WTC11 (cell line): Measurements from ENCODE around the gene PPM1E.

Source experiments
- ATF1 ChIP-seq: sonication (generic); formaldehyde crosslinking; IDR thresholded peaks from 2 replicates; pipeline ENCODE4 v1.8.1; 2023; ENCODE audit warnings: mild to moderate bottlenecking, moderate library complexity, missing genetic modification reagents
- CREB1 ChIP-seq: sonication (generic); formaldehyde crosslinking; IDR thresholded peaks from 2 replicates; pipeline ENCODE4 v1.8.0; 2023; ENCODE audit warnings: mild to moderate bottlenecking, missing genetic modification reagents
- ELF4 ChIP-seq: sonication (generic); formaldehyde crosslinking; IDR thresholded peaks from 2 replicates; pipeline ENCODE4 v1.8.1; 2022; ENCODE audit warnings: low read depth, mild to moderate bottlenecking, moderate library complexity, missing genetic modification reagents
- NR3C1 ChIP-seq: sonication (generic); formaldehyde crosslinking; conservative IDR thresholded peaks from 2 replicates; pipeline ENCODE4 v1.8.1; 2023; ENCODE audit warnings: low read depth, mild to moderate bottlenecking, missing genetic modification reagents
- TF ChIP-seq, protein P1 (sequence below): fragments of 200-600 bp; IDR thresholded peaks from 2 replicates; pipeline ENCODE4 v1.8.0; 2022; ENCODE audit warnings: antibody characterized with exemption
- TF ChIP-seq, protein P2 (sequence below): sonication (generic); formaldehyde crosslinking; IDR thresholded peaks from 2 replicates; pipeline ENCODE4 v1.8.0; 2022; ENCODE audit warnings: mild to moderate bottlenecking, missing genetic modification reagents
- TF ChIP-seq, protein P3 (sequence below): sonication (generic); formaldehyde crosslinking; IDR thresholded peaks from 2 replicates; pipeline ENCODE4 v1.8.0; 2022; ENCODE audit warnings: missing genetic modification reagents
- TF ChIP-seq, protein P4 (sequence below): sonication (generic); formaldehyde crosslinking; IDR thresholded peaks from 2 replicates; pipeline ENCODE4 v1.8.1; 2022; ENCODE audit warnings: low read depth, missing genetic modification reagents, borderline replicate concordance

DNA sequence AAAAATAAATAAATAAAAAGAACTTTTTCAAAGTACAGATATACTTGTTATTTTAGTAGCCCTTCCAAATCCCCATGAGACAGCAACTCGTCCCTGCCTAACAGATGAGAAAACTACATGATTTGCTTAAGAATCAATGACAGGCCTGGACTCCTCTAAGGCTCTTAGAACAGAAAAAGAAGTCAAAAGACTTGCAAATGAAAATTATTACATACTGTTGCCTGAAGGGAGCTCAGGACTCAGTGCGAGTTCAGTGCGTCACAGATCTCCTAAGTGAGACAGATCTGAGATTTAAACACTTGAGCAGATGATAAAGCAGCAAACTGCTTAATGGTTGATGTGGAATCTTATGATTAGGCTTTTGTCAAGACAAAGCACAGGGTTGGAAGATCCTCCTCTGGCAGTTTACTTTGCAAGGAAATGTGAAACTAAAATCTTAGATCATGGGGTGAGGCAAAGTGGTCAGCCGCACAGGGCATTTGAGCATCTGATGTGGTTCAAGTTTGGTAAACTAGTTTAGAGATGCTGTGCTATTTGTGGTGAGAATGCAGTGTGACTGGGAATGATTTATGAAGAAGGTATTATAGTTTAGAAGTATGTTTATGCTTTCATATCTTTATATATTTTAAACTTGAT lies 212.9 kb downstream of the PPM1E start:
- TF ChIP-seq, protein P1, sequence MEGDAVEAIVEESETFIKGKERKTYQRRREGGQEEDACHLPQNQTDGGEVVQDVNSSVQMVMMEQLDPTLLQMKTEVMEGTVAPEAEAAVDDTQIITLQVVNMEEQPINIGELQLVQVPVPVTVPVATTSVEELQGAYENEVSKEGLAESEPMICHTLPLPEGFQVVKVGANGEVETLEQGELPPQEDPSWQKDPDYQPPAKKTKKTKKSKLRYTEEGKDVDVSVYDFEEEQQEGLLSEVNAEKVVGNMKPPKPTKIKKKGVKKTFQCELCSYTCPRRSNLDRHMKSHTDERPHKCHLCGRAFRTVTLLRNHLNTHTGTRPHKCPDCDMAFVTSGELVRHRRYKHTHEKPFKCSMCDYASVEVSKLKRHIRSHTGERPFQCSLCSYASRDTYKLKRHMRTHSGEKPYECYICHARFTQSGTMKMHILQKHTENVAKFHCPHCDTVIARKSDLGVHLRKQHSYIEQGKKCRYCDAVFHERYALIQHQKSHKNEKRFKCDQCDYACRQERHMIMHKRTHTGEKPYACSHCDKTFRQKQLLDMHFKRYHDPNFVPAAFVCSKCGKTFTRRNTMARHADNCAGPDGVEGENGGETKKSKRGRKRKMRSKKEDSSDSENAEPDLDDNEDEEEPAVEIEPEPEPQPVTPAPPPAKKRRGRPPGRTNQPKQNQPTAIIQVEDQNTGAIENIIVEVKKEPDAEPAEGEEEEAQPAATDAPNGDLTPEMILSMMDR = no peak
- TF ChIP-seq ATF1 (CRISPR knock-in tag) = no peak
- TF ChIP-seq NR3C1 (CRISPR knock-in tag) = no peak
- TF ChIP-seq ELF4 (CRISPR knock-in tag) = no peak
- TF ChIP-seq, protein P2, sequence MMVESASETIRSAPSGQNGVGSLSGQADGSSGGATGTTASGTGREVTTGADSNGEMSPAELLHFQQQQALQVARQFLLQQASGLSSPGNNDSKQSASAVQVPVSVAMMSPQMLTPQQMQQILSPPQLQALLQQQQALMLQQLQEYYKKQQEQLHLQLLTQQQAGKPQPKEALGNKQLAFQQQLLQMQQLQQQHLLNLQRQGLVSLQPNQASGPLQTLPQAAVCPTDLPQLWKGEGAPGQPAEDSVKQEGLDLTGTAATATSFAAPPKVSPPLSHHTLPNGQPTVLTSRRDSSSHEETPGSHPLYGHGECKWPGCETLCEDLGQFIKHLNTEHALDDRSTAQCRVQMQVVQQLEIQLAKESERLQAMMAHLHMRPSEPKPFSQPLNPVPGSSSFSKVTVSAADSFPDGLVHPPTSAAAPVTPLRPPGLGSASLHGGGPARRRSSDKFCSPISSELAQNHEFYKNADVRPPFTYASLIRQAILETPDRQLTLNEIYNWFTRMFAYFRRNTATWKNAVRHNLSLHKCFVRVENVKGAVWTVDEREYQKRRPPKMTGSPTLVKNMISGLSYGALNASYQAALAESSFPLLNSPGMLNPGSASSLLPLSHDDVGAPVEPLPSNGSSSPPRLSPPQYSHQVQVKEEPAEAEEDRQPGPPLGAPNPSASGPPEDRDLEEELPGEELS (CRISPR knock-in tag) = no peak
- TF ChIP-seq, protein P3, sequence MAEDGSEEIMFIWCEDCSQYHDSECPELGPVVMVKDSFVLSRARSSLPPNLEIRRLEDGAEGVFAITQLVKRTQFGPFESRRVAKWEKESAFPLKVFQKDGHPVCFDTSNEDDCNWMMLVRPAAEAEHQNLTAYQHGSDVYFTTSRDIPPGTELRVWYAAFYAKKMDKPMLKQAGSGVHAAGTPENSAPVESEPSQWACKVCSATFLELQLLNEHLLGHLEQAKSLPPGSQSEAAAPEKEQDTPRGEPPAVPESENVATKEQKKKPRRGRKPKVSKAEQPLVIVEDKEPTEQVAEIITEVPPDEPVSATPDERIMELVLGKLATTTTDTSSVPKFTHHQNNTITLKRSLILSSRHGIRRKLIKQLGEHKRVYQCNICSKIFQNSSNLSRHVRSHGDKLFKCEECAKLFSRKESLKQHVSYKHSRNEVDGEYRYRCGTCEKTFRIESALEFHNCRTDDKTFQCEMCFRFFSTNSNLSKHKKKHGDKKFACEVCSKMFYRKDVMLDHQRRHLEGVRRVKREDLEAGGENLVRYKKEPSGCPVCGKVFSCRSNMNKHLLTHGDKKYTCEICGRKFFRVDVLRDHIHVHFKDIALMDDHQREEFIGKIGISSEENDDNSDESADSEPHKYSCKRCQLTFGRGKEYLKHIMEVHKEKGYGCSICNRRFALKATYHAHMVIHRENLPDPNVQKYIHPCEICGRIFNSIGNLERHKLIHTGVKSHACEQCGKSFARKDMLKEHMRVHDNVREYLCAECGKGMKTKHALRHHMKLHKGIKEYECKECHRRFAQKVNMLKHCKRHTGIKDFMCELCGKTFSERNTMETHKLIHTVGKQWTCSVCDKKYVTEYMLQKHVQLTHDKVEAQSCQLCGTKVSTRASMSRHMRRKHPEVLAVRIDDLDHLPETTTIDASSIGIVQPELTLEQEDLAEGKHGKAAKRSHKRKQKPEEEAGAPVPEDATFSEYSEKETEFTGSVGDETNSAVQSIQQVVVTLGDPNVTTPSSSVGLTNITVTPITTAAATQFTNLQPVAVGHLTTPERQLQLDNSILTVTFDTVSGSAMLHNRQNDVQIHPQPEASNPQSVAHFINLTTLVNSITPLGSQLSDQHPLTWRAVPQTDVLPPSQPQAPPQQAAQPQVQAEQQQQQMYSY (CRISPR knock-in tag) = no peak
- TF ChIP-seq CREB1 (CRISPR knock-in tag) = no peak
- TF ChIP-seq, protein P4, sequence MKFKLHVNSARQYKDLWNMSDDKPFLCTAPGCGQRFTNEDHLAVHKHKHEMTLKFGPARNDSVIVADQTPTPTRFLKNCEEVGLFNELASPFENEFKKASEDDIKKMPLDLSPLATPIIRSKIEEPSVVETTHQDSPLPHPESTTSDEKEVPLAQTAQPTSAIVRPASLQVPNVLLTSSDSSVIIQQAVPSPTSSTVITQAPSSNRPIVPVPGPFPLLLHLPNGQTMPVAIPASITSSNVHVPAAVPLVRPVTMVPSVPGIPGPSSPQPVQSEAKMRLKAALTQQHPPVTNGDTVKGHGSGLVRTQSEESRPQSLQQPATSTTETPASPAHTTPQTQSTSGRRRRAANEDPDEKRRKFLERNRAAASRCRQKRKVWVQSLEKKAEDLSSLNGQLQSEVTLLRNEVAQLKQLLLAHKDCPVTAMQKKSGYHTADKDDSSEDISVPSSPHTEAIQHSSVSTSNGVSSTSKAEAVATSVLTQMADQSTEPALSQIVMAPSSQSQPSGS = no peak
